Measurements from ENCODE around the gene ESR1.
"Not testable (repeated sequence)": the region's sequence is repeated elsewhere in the genome, so short reads cannot be mapped to it uniquely, and the experiment has no call there.

ESR1 gene

GRCh38 chr6:151998784-151999183 is 191.3 kb downstream of the ESR1 start:
- no peak for FAIRE-seq

GRCh38 chr6:151999194-151999593 is 191.7 kb downstream of the ESR1 start:
- FAIRE-seq = no peak

DNA sequence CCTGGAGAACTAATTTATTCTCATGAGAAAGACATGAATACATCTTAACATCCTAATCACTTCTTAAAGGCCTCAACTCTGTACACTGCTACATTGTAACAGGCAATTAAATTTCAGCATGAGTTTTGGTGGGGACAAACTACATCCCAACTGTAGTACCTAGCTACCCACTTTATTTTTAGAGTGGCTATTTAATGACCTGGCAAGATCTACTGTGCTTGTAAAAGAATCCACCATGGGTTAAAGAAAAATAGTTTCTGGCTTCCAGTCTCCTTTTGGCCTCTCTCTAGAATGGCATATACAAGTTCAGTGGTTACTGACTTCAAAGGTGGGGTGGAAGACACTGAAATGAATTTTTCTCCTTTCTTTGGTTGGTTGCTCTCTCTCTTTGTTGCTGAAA is 193.9 kb downstream of the ESR1 start:
- FAIRE-seq = no peak

- FAIRE-seq = no peak
Measured at GRCh38 chr6:152002306-152002705, 194.8 kb downstream of the ESR1 start.

- no peak for FAIRE-seq
Measured at GRCh38 chr6:152004036-152004566, 196.6 kb downstream of the ESR1 start.

GRCh38 chr6:152004896-152005295 is 197.4 kb downstream of the ESR1 start:
- FAIRE-seq = no peak

- no peak for FAIRE-seq
Measured at GRCh38 chr6:152008779-152009178, 201.3 kb downstream of the ESR1 start.

DNA sequence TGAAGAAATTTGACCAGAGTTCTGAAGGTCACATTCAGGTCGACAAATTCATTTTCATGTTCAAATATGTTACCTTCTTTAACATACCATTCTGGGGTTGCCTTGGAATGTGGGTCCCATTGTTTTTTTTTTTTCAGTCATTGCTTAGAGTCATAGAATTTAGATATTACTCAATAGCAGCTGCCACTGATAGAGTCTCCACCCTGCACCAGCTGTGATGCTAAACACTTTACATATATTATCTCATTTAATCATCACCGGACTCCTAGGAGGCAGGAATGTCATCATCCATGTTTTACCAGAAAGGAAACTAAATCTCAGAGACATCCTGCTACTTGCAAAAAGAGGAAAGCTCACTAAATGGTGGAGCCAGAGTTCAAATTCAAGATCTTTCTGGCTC is 204.7 kb downstream of the ESR1 start:
- no peak for FAIRE-seq

GRCh38 chr6:152018876-152019275 is 211.4 kb downstream of the ESR1 start:
- no peak for FAIRE-seq

DNA sequence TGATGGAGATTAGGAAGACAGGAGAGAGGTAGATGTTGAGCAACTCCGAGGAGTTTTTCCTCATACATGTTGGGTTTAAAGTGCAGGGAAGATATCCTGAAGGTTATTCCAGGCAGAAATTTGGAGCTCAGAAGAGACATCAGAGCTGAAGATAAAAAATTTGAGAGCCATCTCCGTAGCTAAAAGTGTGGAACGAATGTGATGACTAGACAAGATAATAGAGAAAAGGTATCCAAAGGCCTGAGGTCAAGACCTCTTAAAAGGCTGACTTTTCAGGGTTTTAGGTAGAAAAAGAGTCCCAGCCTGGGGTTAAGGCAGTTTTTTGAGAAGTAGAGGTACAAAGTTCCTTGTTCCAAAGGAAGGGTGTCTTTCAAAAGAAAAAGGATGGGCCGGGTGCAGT is 214.8 kb downstream of the ESR1 start:
- FAIRE-seq = no peak

DNA sequence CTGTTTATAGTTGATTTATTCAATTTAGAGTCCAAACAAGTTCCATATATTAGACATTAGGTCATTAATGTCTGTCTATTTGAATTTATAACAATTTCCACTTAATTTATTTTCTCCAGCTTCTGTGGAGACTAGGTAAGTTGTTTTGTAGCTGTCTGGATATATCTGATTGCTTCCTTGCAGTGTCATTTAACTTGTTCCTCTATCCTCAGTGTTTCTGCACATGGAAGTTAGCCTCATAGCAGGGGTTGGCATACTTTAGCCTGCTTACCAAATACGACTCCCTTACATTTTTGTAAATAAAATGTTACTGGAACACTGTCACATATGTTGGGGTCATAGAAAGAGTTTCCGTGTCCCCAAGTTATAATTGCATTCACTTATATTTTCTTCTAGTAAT is 216.1 kb downstream of the ESR1 start:
- no peak for FAIRE-seq

DNA sequence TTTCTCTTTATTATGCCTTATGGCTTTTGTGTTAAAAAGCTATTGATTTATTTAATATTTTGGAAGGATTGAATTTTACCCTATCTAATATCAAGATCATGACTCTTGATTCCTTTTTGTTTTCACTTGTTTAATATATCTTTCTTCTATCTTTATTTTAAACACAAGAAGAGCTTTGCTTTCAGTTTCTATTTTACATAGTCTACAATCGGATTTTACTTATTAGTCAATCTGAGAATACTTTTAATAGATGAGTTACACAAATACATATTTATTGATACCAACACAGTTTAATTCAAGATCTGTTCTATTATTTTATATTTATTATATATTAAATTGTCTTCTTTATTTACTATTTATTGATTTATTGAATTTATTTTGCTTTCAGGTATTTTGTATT is 218.8 kb downstream of the ESR1 start:
- FAIRE-seq = no peak

- FAIRE-seq = not testable (repeated sequence)
Measured at GRCh38 chr6:152026744-152027143, 219.3 kb downstream of the ESR1 start.

- not testable (repeated sequence) for FAIRE-seq
Measured at GRCh38 chr6:152033765-152034164, 226.3 kb downstream of the ESR1 start.

GRCh38 chr6:152034631-152035030 is 227.1 kb downstream of the ESR1 start:
- no peak for FAIRE-seq

GRCh38 chr6:152046118-152046517 is 238.6 kb downstream of the ESR1 start:
- FAIRE-seq = no peak

- no peak for FAIRE-seq
Measured at GRCh38 chr6:152048921-152049320, 241.4 kb downstream of the ESR1 start.

GRCh38 chr6:152049502-152049901 is 242.0 kb downstream of the ESR1 start:
- FAIRE-seq = no peak

DNA sequence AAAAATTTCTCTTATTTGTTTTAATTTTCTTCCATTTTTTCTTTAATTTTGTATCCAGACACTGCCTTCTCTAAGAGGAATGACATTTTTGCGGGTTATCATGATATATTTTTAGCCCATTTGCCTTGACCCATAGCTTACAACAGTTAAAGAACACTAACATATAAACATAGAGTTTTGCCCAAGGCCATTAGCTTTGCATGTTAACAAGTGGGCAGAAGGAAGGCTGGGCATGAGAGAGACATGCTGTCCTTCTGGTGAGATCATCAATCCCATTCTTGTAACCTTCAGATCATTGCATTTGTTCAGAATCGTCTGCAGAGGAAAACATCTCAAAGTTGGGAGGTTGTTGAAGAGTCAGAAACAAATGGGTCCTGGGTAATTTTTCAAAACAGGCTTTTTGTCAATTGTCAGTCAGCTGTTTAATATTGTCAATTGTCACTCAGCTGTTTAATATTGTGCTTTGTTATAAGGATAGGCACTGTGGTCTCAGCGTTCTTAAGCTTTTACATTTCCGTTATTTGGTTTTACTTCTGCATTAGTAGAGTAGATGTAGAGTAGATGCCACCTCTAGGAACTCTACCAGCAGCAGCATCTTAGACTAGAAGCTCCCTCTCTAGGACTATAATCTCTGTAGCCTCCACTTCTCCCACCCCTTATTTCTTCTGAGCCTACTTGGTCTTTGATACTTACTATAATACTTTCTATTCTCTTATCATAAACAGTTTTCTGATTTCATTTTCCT is 243.1 kb downstream of the ESR1 start:
- no peak for FAIRE-seq

- FAIRE-seq = no peak
Measured at GRCh38 chr6:152052061-152052460, 244.6 kb downstream of the ESR1 start.

DNA sequence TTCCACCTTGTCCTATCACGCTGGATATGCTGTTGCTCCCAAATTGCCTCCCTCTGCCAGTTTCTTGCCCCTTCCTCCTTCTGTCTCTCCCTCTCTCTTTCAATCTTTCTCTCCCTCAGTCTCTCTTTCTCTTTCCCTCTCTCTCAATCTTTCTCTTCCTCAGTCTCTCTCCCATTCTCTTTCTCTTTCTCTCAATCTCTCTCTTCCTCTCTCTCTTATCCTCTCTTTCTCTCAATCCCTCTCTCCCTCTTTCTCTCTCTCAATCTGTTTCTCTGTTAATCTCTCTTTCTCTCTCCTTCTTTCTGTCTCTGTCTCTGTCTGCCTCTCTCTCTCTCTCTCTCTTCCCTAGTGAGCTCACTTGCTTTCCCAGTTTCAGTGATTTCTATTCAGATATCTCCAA is 245.8 kb downstream of the ESR1 start:
- FAIRE-seq = no peak

GRCh38 chr6:152054441-152054840 is 247.0 kb downstream of the ESR1 start:
- no peak for FAIRE-seq

DNA sequence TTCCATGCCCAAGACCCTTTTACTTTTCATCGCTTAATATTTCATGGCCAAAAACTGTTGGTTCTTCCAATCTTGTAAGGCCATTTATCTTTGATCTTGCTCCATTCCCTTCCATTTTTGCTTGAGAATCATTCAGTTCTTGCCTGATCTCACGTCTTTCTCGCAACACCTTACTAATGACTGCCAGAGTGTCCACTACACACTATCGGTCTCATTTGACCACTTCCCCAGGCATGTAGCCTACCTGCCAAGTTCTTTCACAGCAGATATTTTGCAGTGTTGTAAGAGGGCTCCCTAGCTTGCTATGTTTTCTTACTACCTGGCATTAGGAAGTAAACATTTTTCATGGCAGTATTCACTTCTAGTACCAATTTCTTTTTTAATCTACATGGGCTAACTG is 248.0 kb downstream of the ESR1 start:
- no peak for FAIRE-seq

- no peak for FAIRE-seq
Measured at GRCh38 chr6:152057832-152058498, 250.5 kb downstream of the ESR1 start.

All from TTC549 (cell line).